HTR-8/SVneo (cell line): ENCODE data around the gene GLT6D1.

ENCODE experiments used
- DNase-seq: peaks from one replicate; pipeline ENCODE4 v3.0.0; 2011; ENCODE audit warnings: low spot score, mixed read lengths; ENCODE audit not compliant: insufficient read length
- FAIRE-seq: peaks from 2 replicates; lab custom pipeline; 2011; peaks lifted over from hg19 to GRCh38; lab: Jason Lieb, UNC

GLT6D1 gene

GRCh38 chr9:135611142-135611874 lies 28.0 kb downstream of the GLT6D1 start:
- FAIRE-seq: no peak
- DNase-seq: no peak

- no peak for FAIRE-seq
- no peak for DNase-seq
Observed at GRCh38 chr9:135610290-135611141, 28.8 kb downstream of the GLT6D1 start.

DNA sequence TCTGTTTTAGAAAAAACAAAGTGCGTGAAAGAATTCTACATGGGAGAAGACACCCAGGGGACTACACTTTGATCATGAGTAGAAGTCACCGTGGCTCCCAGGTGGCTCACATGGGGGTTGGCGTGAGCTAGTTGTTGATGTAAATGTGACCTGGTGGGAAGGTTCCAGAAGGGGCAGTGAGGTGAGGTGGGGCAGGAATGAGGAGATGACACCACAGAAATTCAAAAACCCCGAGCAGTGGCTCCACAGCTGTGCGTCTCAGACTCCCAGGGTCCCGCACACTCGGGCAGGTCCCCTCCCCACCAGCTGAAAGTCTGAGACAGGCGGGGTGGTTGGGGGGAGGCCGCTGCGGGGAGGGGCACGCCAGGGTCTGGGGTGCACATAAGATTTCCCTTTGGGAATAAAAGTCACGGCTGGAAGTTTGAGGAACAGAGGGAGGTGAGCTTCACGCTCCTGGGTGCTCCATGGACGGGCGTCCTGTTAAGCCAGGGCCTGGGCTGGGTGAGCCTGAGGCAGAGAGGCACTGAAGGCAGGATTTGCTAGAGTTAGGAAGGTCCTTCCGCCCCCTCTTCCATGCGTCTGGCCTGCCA lies 29.9 kb downstream of the GLT6D1 start:
- no peak for FAIRE-seq
- no peak for DNase-seq

GRCh38 chr9:135608999-135609317 lies 30.4 kb downstream of the GLT6D1 start:
- FAIRE-seq (no peak), DNase-seq (no peak)

GRCh38 chr9:135608294-135608998 lies 30.9 kb downstream of the GLT6D1 start:
- FAIRE-seq (no peak), DNase-seq (no peak)

GRCh38 chr9:135607401-135608293 lies 31.7 kb downstream of the GLT6D1 start:
- no peak for DNase-seq
- no peak for FAIRE-seq

GRCh38 chr9:135606885-135607259 lies 32.5 kb downstream of the GLT6D1 start:
- no peak for DNase-seq

GRCh38 chr9:135605238-135605781 lies 34.0 kb downstream of the GLT6D1 start:
- FAIRE-seq (no peak), DNase-seq (no peak)

More at GRCh38 chr9:135606885-135607259, 32.5 kb downstream of the GLT6D1 start:
- FAIRE-seq: no peak

GRCh38 chr9:135604437-135605237 lies 34.7 kb downstream of the GLT6D1 start:
- DNase-seq (no peak), FAIRE-seq (no peak)

GRCh38 chr9:135602789-135603481 lies 36.4 kb downstream of the GLT6D1 start:
- FAIRE-seq (no peak), DNase-seq (peak; percentile 31)

DNA sequence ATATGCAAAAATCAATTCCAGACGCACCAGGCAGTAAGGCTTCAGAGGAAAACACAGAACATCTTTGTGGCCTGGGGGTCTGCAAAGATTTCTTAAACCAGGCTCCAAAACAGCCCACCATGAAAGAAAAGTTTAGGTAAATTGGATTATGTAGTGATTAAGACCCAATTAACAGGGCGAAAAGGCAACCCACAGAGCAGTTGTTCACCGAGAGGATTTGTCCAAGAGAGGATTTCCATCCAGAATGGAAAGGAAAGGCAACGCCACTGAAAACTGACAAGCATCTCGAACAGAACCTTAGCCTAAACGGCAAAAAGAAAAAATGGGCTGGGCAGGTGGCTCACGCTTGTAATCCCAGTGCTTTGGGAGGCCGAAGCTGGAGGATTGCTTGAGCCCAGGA lies 37.4 kb downstream of the GLT6D1 start:
- FAIRE-seq (no peak), DNase-seq (no peak)

DNA sequence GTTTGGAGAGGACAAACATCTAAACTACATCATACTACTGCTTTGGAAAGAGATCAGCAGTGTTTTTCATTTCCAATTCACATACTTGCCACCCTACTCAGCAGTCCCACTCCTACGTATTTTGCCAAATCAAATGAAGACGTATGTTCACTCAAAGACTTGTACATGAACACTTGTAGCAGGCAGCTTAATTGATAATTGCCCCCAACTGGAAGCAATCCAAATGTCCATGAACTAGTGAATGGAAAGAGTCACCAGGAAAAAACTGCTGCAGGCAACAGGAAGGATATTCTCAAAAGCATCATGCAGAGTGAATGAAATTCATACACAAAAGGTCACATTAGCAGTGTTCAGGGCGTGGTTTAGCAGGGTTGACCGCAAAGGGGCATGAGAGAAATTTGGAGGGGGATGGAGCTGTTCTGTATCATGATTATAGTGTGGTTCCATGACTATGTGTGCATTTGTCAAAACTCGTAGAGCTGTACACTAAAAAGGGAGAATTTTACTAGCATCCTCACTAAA lies 39.0 kb downstream of the GLT6D1 start:
- DNase-seq: no peak
- no peak for FAIRE-seq

DNA sequence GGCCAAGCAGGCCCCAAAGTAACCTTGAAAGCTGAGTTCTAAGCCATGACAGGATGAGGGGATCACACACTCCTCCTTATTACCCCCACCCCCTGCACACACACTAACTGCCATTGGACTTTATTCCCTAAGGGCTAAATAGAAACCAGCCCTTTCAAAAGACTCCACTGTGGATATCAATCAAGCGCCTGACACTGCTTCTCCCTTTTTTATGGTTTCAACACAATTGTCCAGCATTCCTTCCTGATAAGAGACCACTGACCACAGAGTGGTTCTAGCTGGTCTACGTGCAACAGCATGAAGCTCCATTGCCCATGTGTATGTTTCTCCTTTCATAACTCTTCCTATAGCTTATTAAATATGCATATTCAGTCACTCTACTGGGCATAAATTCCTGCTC lies 43.1 kb downstream of the GLT6D1 start:
- DNase-seq (no peak), FAIRE-seq (no peak)

GRCh38 chr9:135592625-135593024 lies 46.7 kb downstream of the GLT6D1 start:
- FAIRE-seq (no peak), DNase-seq (no peak)

DNA sequence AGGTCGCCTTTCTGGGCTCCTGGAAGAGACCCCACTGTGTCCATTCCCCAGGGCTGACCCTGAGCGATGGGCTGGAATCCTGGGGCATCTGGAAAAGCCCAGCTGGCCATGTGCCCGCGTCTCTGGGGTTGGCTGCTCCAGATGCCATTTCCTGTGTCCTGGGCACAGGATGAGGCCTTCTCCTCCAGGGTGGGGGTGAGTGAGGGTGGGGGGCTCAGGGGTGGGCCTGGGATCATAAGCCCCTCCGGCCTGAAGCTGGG lies 47.1 kb downstream of the GLT6D1 start:
- FAIRE-seq (no peak), DNase-seq (no peak)

DNA sequence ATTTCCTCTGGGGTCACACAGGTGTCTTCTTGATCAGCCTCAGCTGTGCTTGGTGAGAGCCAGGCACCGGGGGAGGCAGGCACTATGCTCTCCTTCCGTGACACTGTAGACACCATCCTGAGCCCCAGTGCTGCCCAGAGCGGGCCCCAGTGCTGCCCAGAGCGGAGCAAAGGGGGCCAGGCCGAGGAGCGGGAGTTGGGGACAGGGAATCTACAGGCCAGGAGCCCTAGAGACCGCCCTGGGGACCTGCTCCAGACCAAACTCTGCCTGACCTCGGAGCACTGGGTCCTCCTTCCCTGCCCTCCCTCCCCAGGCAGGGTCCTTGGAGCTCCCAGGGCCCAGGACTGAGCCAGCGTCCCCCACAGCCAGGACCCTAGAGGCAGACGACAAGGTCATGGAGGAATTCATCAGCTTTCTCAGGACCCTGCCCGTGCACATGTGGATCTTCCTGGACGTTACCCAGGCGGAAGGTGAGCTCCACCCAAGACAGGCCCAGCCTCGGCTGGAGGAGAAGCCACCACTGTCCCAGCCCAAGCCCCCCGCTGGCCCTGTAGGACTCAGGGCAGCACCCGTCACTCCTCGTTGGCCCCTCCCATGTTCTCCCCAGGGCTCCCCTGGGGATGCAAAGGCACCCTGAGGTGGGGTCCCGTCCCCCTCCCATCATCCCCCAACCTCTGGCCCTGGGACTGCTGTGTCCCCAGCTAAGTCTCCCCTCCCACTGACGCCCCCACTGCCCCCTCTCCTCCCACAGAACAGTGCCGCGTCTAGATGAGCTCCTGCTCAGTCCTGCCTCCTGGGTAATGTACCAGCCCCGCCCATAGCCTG lies 47.6 kb downstream of the GLT6D1 start:
- DNase-seq: no peak
- no peak for FAIRE-seq

- DNase-seq (no peak), FAIRE-seq (no peak)
Observed at GRCh38 chr9:135590486-135591079, 48.8 kb downstream of the GLT6D1 start.
